WI38 (cell line): ENCODE results near the gene FAM180B.
"Not testable (repeated sequence)": the region's sequence is repeated elsewhere in the genome, so short reads cannot be mapped to it uniquely, and the experiment has no call there.

ENCODE experiments used
- H3K4me3 ChIP-seq: 2 replicates; pipeline ENCODE4 v1.5.1; 2011; ENCODE audit warnings: low read depth, mild to moderate bottlenecking, control low read depth, low read length
- CTCF ChIP-seq: IDR thresholded peaks from 2 replicates; pipeline ENCODE4 v1.5.1; 2012; ENCODE audit warnings: low read depth, mild to moderate bottlenecking, control low read depth, low read length

The FAM180B gene

GRCh38 chr11:47560426-47560825 lies 26.1 kb upstream of the FAM180B start:
- no peak overlapping the region for H3K4me3 ChIP-seq
- TF ChIP-seq CTCF: no peak

- not testable (repeated sequence) for H3K4me3 ChIP-seq
Measured at GRCh38 chr11:47562393-47562792, 24.1 kb upstream of the FAM180B start.

GRCh38 chr11:47564366-47564765 lies 22.1 kb upstream of the FAM180B start:
- H3K4me3 ChIP-seq: not testable (repeated sequence)

- TF ChIP-seq CTCF: no peak
- H3K4me3 ChIP-seq: peak overlapping the region; percentile 89
Measured at GRCh38 chr11:47564933-47565339, 21.5 kb upstream of the FAM180B start.

GRCh38 chr11:47565340-47566148 lies 20.9 kb upstream of the FAM180B start, which contains the start of gene PTPMT1:
Gene PTPMT1, plus strand, starts transcription at chr11:47565599. Its CDS starts 24 bp downstream, at chr11:47565623.
- peak within 1 kb of the TSS; percentile 89 for H3K4me3 ChIP-seq
- TF ChIP-seq CTCF: no peak

GRCh38 chr11:47566149-47566698 lies 20.3 kb upstream of the FAM180B start:
- peak overlapping the region; percentile 89 for H3K4me3 ChIP-seq
- no peak for TF ChIP-seq CTCF

- H3K4me3 ChIP-seq: no peak overlapping the region
- no peak for TF ChIP-seq CTCF
Measured at GRCh38 chr11:47569646-47570045, 16.8 kb upstream of the FAM180B start.

GRCh38 chr11:47570651-47571356 lies 15.7 kb upstream of the FAM180B start:
- no peak overlapping the region for H3K4me3 ChIP-seq
- TF ChIP-seq CTCF: no peak
